ENCODE data around the gene C16orf89.

C16orf89 gene

GRCh38 chr16:5041600-5042133 is 24.1 kb downstream of the C16orf89 start:
- TF ChIP-seq POLR2AphosphoS5 (IDR thresholded peaks at IDR 0.05; ENCODE audit: low read depth, low read length) (no peak), REST (IDR thresholded peaks at IDR 0.05; ENCODE audit: insufficient read depth in 1 of 2, low read depth in 2 of 2, low read length in 2 of 2) (no peak), TAF1 (IDR thresholded peaks at IDR 0.05; ENCODE audit: borderline replicate concordance, insufficient read depth, low read length) (no peak), FOXP2 (optimal IDR thresholded peaks at IDR 0.05; ENCODE audit: borderline replicate concordance, extremely low read depth, extremely low read length, insufficient read depth) (no peak), SIN3A (IDR thresholded peaks at IDR 0.05; ENCODE audit: borderline replicate concordance, insufficient read depth, low read length) (no peak)

- no peak for TF ChIP-seq TAF1 (IDR thresholded peaks at IDR 0.05; ENCODE audit: borderline replicate concordance, insufficient read depth, low read length)
- no peak for TF ChIP-seq FOXP2 (optimal IDR thresholded peaks at IDR 0.05; ENCODE audit: borderline replicate concordance, extremely low read depth, extremely low read length, insufficient read depth)
- no peak for TF ChIP-seq SIN3A (IDR thresholded peaks at IDR 0.05; ENCODE audit: borderline replicate concordance, insufficient read depth, low read length)
- no peak for TF ChIP-seq POLR2AphosphoS5 (IDR thresholded peaks at IDR 0.05; ENCODE audit: low read depth, low read length)
- no peak for TF ChIP-seq REST (IDR thresholded peaks at IDR 0.05; ENCODE audit: insufficient read depth in 1 of 2, low read depth in 2 of 2, low read length in 2 of 2)
Observed at GRCh38 chr16:5040451-5040850, 25.3 kb downstream of the C16orf89 start.

GRCh38 chr16:5036228-5037156 is 29.3 kb downstream of the C16orf89 start:
- TF ChIP-seq FOXP2 (optimal IDR thresholded peaks at IDR 0.05; ENCODE audit: borderline replicate concordance, extremely low read depth, extremely low read length, insufficient read depth): no peak
- no peak for TF ChIP-seq REST (IDR thresholded peaks at IDR 0.05; ENCODE audit: insufficient read depth in 1 of 2, low read depth in 2 of 2, low read length in 2 of 2)
- no peak for TF ChIP-seq POLR2AphosphoS5 (IDR thresholded peaks at IDR 0.05; ENCODE audit: low read depth, low read length)
- no peak for TF ChIP-seq TAF1 (IDR thresholded peaks at IDR 0.05; ENCODE audit: borderline replicate concordance, insufficient read depth, low read length)
- TF ChIP-seq SIN3A (IDR thresholded peaks at IDR 0.05; ENCODE audit: borderline replicate concordance, insufficient read depth, low read length): no peak

GRCh38 chr16:5035909-5036227 is 29.9 kb downstream of the C16orf89 start:
- TF ChIP-seq SIN3A (IDR thresholded peaks at IDR 0.05; ENCODE audit: borderline replicate concordance, insufficient read depth, low read length): no peak
- TF ChIP-seq FOXP2 (optimal IDR thresholded peaks at IDR 0.05; ENCODE audit: borderline replicate concordance, extremely low read depth, extremely low read length, insufficient read depth): no peak
- no peak for TF ChIP-seq POLR2AphosphoS5 (IDR thresholded peaks at IDR 0.05; ENCODE audit: low read depth, low read length)
- no peak for TF ChIP-seq TAF1 (IDR thresholded peaks at IDR 0.05; ENCODE audit: borderline replicate concordance, insufficient read depth, low read length)
- no peak for TF ChIP-seq REST (IDR thresholded peaks at IDR 0.05; ENCODE audit: insufficient read depth in 1 of 2, low read depth in 2 of 2, low read length in 2 of 2)
